Mesenchymal stem cell (in vitro differentiated cells and primary cell): ENCODE measurements around the gene FAM216A. TPM values are rescaled to one million over a fixed set of nuclear protein-coding genes. Genes with fewer than 3 reads are reported as not detected.

Experiments
- DNase-seq: peaks from one replicate; pipeline ENCODE4 v3.0.0-alpha.2; 2013
- H2AFZ ChIP-seq: one replicate; pipeline ENCODE4 v1.6.1; 2013; ENCODE audit warnings: low read depth, mild to moderate bottlenecking, control low read depth, inconsistent platforms, low read length, moderate library complexity
- H2AK5ac ChIP-seq: 2 replicates; pipeline ENCODE4 v1.6.1; 2013; ENCODE audit warnings: low read length, moderate library complexity, mild to moderate bottlenecking, inconsistent platforms; ENCODE audit not compliant: severe bottlenecking
- H2BK120ac ChIP-seq: one replicate; pipeline ENCODE4 v1.6.1; 2013; ENCODE audit warnings: low read depth, mild to moderate bottlenecking, inconsistent platforms, low read length, moderate library complexity
- H2BK12ac ChIP-seq, 2 experiments: one replicate each; pipeline ENCODE4 v1.6.1; 2013; ENCODE audit warnings: inconsistent platforms in 2 of 2, low read length in 2 of 2, mild to moderate bottlenecking in 2 of 2, moderate library complexity in 2 of 2, control low read depth in 1 of 2
- H2BK15ac ChIP-seq: one replicate; pipeline ENCODE4 v1.6.1; 2013; ENCODE audit warnings: mild to moderate bottlenecking, low read depth, inconsistent platforms; ENCODE audit not compliant: poor library complexity, severe bottlenecking
- H2BK5ac ChIP-seq: 2 replicates; pipeline ENCODE4 v1.6.1; 2013; ENCODE audit warnings: low read depth, mild to moderate bottlenecking, low read length, control low read depth, inconsistent platforms; ENCODE audit not compliant: poor library complexity, severe bottlenecking
- H3K14ac ChIP-seq, 2 experiments: one replicate each; pipeline ENCODE4 v1.6.1; 2013; ENCODE audit warnings: inconsistent platforms in 2 of 2, low read length in 2 of 2, control low read depth in 1 of 2, mild to moderate bottlenecking in 1 of 2, moderate library complexity in 1 of 2
- H3K18ac ChIP-seq, 2 experiments: one replicate each; pipeline ENCODE4 v1.6.1; 2013; ENCODE audit warnings: inconsistent platforms in 2 of 2, low read length in 2 of 2, control low read depth in 1 of 2, low read depth in 1 of 2, mild to moderate bottlenecking in 1 of 2
- H3K23ac ChIP-seq, 2 experiments: one replicate each; pipeline ENCODE4 v1.6.1; 2013; ENCODE audit warnings: inconsistent platforms in 2 of 2, low read length in 2 of 2, mild to moderate bottlenecking in 2 of 2, moderate library complexity in 2 of 2, control low read depth in 1 of 2
- H3K27ac ChIP-seq: 2 replicates; pipeline ENCODE4 v1.5.1; 2013; ENCODE audit warnings: mild to moderate bottlenecking, moderate library complexity, low read length, control low read depth, inconsistent platforms; ENCODE audit not compliant: poor library complexity, severe bottlenecking
- H3K27me3 ChIP-seq, 2 experiments: 2 replicates each; pipeline versions ENCODE4 v1.6.1 to v1.7.0; 2013; ENCODE audit warnings: low read length in 2 of 2, mild to moderate bottlenecking in 2 of 2, moderate library complexity in 2 of 2, control low read depth in 1 of 2, inconsistent platforms in 1 of 2; ENCODE audit not compliant: control insufficient read depth in 1 of 2, insufficient read depth in 1 of 2
- H3K36me3 ChIP-seq, 2 experiments: 2 replicates each; pipeline versions ENCODE4 v1.6.1 to v1.7.0; 2013; ENCODE audit warnings: low read length in 2 of 2, control low read depth in 1 of 2, inconsistent platforms in 1 of 2, low read depth in 1 of 2, mild to moderate bottlenecking in 1 of 2; ENCODE audit not compliant: insufficient read depth in 2 of 2, control insufficient read depth in 1 of 2
- H3K4ac ChIP-seq, 2 experiments: one replicate each; pipeline ENCODE4 v1.6.1; 2013; ENCODE audit warnings: inconsistent platforms in 2 of 2, low read length in 2 of 2, mild to moderate bottlenecking in 2 of 2, moderate library complexity in 2 of 2, control low read depth in 1 of 2, low read depth in 1 of 2
- H3K4me1 ChIP-seq: 2 replicates; pipeline ENCODE4 v1.6.1; 2013; ENCODE audit warnings: low read depth, low read length, control low read depth; ENCODE audit not compliant: control insufficient read depth, insufficient read depth
- H3K4me2 ChIP-seq: 2 replicates; pipeline ENCODE4 v1.6.1; 2013; ENCODE audit warnings: low read length, mild to moderate bottlenecking, inconsistent platforms; ENCODE audit not compliant: poor library complexity, severe bottlenecking
- H3K4me3 ChIP-seq, 2 experiments: 2 replicates each; pipeline versions ENCODE4 v1.5.1 to v1.7.0; 2013; ENCODE audit warnings: low read length in 2 of 2, mild to moderate bottlenecking in 2 of 2, control low read depth in 1 of 2, low read depth in 1 of 2; ENCODE audit not compliant: insufficient read depth in 1 of 2
- H3K79me1 ChIP-seq: replicated peaks from 2 replicates; pipeline ENCODE4 v1.6.1; 2013; ENCODE audit warnings: mild to moderate bottlenecking, control low read depth, low read length, inconsistent platforms; ENCODE audit not compliant: poor library complexity, severe bottlenecking
- H3K9ac ChIP-seq: 2 replicates; pipeline ENCODE4 v1.7.0; 2013; ENCODE audit warnings: mild to moderate bottlenecking, low read length, moderate library complexity
- H3K9me3 ChIP-seq: 2 replicates; pipeline ENCODE4 v1.7.0; 2013; ENCODE audit warnings: mild to moderate bottlenecking, low read length; ENCODE audit not compliant: control insufficient read depth
- H4K8ac ChIP-seq: one replicate; pipeline ENCODE4 v1.6.1; 2013; ENCODE audit warnings: inconsistent platforms, mild to moderate bottlenecking, low read length, moderate library complexity
- H4K91ac ChIP-seq: one replicate; pipeline ENCODE4 v1.6.1; 2013; ENCODE audit warnings: mild to moderate bottlenecking, low read length, inconsistent platforms
- WGBS: methylation state at CpG from one replicate; pipeline ENCODE4 v1.1.7; 2013; ENCODE audit warnings: mixed read lengths; 5-methylcytosine and 5-hydroxymethylcytosine counted together
- small RNA-seq: library from polyadenylated mRNA; stranded (forward); fragments of <200 nt; extraction: miRNeasy Mini kit (QIAGEN cat#:217004); gene quantifications from one replicate; pipeline ENCODE3, GENCODE V24; 2013; ENCODE audit warnings: low read depth

Gene FAM216A

GRCh38 chr12:110538869-110539622 is 70.4 kb downstream of the FAM216A start:
- H3K36me3 ChIP-seq: peaks cover 12 to 52% of the 10 kb centered on the region in 2 experiments
- WGBS: 90% methylated on average over 3 of the region's 5 CpGs
- no peak overlapping the region for H2AFZ ChIP-seq
- no peak overlapping the region for H3K14ac ChIP-seq
- no peak overlapping the region for H3K4me3 ChIP-seq
- no peak overlapping the region for H2BK120ac ChIP-seq
- no peak overlapping the region for H4K91ac ChIP-seq
- peak overlapping the region in 1 of 2 experiments; percentile 37 for H3K18ac ChIP-seq
- peaks cover 29% of the 10 kb centered on the region for H3K79me1 ChIP-seq
- no peak for DNase-seq
- H3K4me2 ChIP-seq: no peak overlapping the region
- H3K27ac ChIP-seq: no peak overlapping the region
- H3K9me3 ChIP-seq: no peaks in the 10 kb centered on the region
- no peak overlapping the region for H2BK15ac ChIP-seq
- no peak overlapping the region for H3K9ac ChIP-seq
- no peak overlapping the region for H2BK5ac ChIP-seq
- H3K23ac ChIP-seq: no peak overlapping the region
- H3K27me3 ChIP-seq: no peaks in the 10 kb centered on the region
- no peaks in the 10 kb centered on the region for H3K4me1 ChIP-seq
- H2AK5ac ChIP-seq: no peak overlapping the region
- no peak overlapping the region for H4K8ac ChIP-seq
- H3K4ac ChIP-seq: no peak overlapping the region
- no peak overlapping the region for H2BK12ac ChIP-seq

Small RNA genes within 50 kb of the gene (small RNA-seq; reads per million reads assigned to genes)
- not detected for gene RF00278
